Activated T-helper 9 cell treated with anti-CD3 and anti-CD28 coated beads, Interleukin-2, amount 50 U/mL, for 16 hours (primary cell): ENCODE results near the gene USP20.

Source experiments
- DNase-seq: peaks from one replicate; pipeline ENCODE4 v3.0.0-alpha.2; 2020; ENCODE audit warnings: low read depth

Gene USP20

GRCh38 chr9:129857207-129857606 is 21.9 kb downstream of the USP20 start:
- no peak for DNase-seq

GRCh38 chr9:129858167-129858962 is 23.1 kb downstream of the USP20 start:
- DNase-seq, result no peak

- DNase-seq, result no peak
These were observed 25.6 kb downstream of the USP20 start for GRCh38 chr9:129860653-129861446.

GRCh38 chr9:129861447-129861827 is 26.2 kb downstream of the USP20 start:
- DNase-seq, result no peak

- DNase-seq, result no peak
These were observed 27.9 kb downstream of the USP20 start for GRCh38 chr9:129863059-129863690.

- DNase-seq, result no peak
These were observed 29.9 kb downstream of the USP20 start for GRCh38 chr9:129864991-129865647.

GRCh38 chr9:129865668-129866320 is 30.5 kb downstream of the USP20 start:
- no peak for DNase-seq

- no peak for DNase-seq
These were observed 31.3 kb downstream of the USP20 start for GRCh38 chr9:129866394-129867135.

GRCh38 chr9:129867136-129868022 is 32.1 kb downstream of the USP20 start:
- DNase-seq, result no peak

- no peak for DNase-seq
These were observed 33.0 kb downstream of the USP20 start for GRCh38 chr9:129868023-129868871.

- peak; percentile 84 for DNase-seq
These were observed 33.7 kb downstream of the USP20 start for GRCh38 chr9:129868872-129869486.

- DNase-seq, result no peak
These were observed 34.6 kb downstream of the USP20 start for GRCh38 chr9:129869585-129870501.

GRCh38 chr9:129871046-129871445 is 35.8 kb downstream of the USP20 start:
- no peak for DNase-seq

- DNase-seq, result no peak
These were observed 38.4 kb downstream of the USP20 start for GRCh38 chr9:129873563-129874190.

- no peak for DNase-seq
These were observed 39.2 kb downstream of the USP20 start for GRCh38 chr9:129874261-129875101.

- DNase-seq, result no peak
These were observed 39.9 kb downstream of the USP20 start for GRCh38 chr9:129875181-129875611.
